ENCODE data around the gene LMTK2. TPM values are rescaled to one million over a fixed set of nuclear protein-coding genes. Genes with fewer than 3 reads are reported as not detected.

The LMTK2 gene
- total and polyA plus RNA-seq, 9 donors, result 5.3 to 8.0 (median 7.0) TPM

DNA sequence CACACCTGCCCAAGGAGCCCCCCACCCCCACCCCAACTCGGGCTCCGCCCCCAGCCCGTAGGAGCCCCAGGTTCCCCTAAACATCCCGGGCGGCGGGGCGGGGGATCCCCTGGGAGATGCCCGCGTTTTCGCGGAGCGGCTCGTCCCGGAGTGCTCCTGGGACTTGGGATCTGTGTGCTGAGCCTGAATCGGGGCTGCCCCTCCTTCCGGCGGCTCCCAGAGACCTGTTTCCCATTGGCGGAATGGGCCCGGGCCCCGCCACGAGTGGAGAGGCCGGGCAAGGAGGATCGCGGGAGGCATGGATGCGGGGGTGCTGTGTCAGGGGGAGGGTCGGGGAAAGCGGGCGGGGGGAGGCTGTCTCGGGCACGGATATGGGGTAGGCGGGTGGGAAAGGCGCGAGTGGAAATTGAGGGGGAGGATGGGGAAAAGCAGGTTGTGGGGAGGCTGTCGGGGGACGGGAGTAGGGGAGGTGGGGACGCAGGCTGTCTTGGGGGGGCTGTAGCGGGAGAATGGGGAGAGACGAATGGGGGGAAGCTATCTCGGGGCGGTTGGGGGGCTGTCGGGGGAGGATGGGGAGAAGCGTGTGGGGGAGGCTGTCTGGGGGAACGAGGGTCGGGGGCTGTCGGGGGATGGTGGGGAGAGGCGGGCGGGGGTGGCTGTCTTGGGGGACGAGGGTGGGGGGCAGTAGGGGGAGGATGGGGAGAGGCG, 104.0 kb downstream of the LMTK2 start:
- no peak for DNase-seq
- Histone ChIP-seq H3K9me3 (replicated peaks; ENCODE audit: control insufficient read depth, low read depth, low read length) (no peaks in the 10 kb centered on the region), H3K4me3 (ENCODE audit: low read length) (peak overlapping the region; percentile 24), H3K36me3 (ENCODE audit: control insufficient read depth, insufficient read depth, low read length) (peaks cover 11% of the 10 kb centered on the region), H3K4me1 (ENCODE audit: control insufficient read depth, insufficient read depth, low read length) (peaks cover 3% of the 10 kb centered on the region), H3K27ac (ENCODE audit: low read length) (no peak overlapping the region), H3K27me3 (ENCODE audit: control insufficient read depth, insufficient read depth, low read length) (peaks cover 5% of the 10 kb centered on the region)
- under 1% methylated on average over 25 of the region's 49 CpGs for WGBS (ENCODE audit: insufficient coverage)

DNA sequence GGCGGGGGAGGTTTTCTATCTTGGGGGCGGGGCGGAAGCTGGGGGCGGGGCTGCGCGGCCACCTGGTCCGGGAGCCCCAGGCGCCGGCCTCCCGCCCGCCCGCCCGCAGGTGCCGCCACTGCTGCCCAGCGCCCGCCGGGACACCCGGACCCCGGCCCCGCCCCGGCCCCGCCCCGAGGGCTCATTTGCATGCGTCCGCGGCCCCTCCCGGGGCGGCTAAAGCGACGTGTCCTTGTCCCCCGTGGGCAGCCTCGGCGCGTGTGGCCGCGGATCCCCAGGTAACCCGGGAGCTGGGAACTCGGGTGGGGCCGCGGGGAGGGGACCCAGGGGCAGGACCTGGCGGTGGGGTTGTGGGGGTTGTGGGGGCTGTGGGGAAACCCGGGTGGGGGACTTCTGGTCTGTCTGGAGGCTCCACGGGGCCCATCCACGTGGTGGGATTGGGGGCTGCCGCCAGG, 104.6 kb downstream of the LMTK2 start, which contains the start of gene BHLHA15:
BHLHA15 (plus strand) TSS at position 219 of the 455 bp plus-strand sequence. CDS start 871 bp downstream, outside the sequence.
- Histone ChIP-seq H3K36me3 (ENCODE audit: control insufficient read depth, insufficient read depth, low read length) (peaks cover 11% of the 10 kb centered on the region), H3K27ac (ENCODE audit: low read length) (no peak within 1 kb of the TSS), H3K27me3 (ENCODE audit: control insufficient read depth, insufficient read depth, low read length) (peaks cover 5% of the 10 kb centered on the region), H3K9me3 (replicated peaks; ENCODE audit: control insufficient read depth, low read depth, low read length) (no peaks in the 10 kb centered on the region), H3K4me1 (ENCODE audit: control insufficient read depth, insufficient read depth, low read length) (peaks cover 3% of the 10 kb centered on the region), H3K4me3 (ENCODE audit: low read length) (peak within 1 kb of the TSS; percentile 24)
- WGBS (ENCODE audit: insufficient coverage), result 3% methylated on average over 31 of the region's 45 CpGs
- no peak for DNase-seq

DNA sequence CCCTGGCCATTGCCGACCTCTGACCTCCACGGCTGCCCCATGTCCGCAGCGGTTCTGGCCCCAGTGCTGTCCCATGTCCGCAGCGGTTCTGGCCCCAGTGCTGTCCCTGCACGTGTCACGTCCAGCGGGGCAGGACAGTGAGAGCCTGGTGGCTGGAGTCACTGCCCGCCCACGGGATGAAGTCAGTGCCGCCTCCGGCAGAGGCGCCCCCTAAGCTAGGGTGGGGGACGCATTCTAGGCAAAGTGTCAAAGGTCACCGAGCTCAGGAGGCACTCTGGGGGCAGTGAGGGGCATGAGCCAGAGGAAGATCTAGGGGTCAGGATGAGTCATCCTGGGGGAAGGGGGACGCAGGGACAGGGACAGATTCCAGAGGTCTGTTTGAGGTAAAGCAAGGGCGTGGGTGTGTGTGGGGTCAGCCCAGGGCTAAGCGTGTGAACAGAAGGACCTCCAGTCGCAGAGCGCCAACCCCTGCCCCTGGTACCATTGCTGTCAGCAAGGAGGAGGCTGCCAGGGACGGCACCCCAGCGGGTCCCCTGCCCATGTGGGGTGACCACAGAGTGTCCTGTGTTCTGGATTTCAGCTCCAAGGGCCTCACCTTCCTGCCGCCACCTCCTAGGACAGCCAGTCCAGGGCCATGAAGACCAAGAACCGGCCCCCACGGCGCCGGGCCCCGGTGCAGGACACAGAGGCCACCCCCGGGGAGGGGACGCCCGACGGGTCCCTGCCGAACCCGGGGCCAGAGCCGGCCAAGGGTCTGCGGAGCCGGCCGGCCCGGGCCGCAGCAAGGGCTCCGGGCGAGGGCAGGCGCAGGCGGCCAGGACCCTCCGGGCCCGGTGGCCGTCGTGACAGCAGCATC, 105.2 kb downstream of the LMTK2 start:
- H3K4me3 ChIP-seq (ENCODE audit: low read length), result no peak overlapping the region
- no peak for DNase-seq

DNA sequence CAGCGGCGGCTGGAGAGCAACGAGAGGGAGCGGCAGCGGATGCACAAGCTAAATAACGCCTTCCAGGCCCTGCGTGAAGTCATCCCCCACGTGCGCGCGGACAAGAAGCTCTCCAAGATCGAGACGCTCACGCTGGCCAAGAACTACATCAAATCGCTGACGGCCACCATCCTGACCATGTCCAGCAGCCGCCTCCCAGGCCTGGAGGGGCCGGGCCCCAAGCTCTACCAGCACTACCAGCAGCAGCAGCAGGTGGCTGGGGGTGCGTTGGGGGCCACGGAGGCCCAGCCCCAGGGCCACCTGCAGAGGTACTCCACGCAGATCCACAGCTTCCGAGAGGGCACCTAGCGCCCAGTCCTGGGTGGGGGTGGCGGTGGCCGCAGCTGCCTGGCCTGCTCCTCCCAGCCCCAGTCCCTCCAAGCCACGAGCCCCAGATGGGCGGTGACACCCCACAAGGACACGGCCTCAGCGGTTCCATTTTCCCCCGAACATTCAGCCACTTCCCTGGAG, 105.9 kb downstream of the LMTK2 start:
- Histone ChIP-seq H3K4me1 (ENCODE audit: control insufficient read depth, insufficient read depth, low read length) (peaks cover 3% of the 10 kb centered on the region), H3K9me3 (replicated peaks; ENCODE audit: control insufficient read depth, low read depth, low read length) (no peaks in the 10 kb centered on the region), H3K4me3 (ENCODE audit: low read length) (no peak overlapping the region), H3K27ac (ENCODE audit: low read length) (no peak overlapping the region), H3K36me3 (ENCODE audit: control insufficient read depth, insufficient read depth, low read length) (peaks cover 9% of the 10 kb centered on the region), H3K27me3 (ENCODE audit: control insufficient read depth, insufficient read depth, low read length) (peaks cover 5% of the 10 kb centered on the region)
- DNase-seq, result no peak
- 86% methylated on average over 29 of the region's 30 CpGs for WGBS (ENCODE audit: insufficient coverage)

More for the DNA sequence above, 105.2 kb downstream of the LMTK2 start:
- H3K27ac ChIP-seq (ENCODE audit: low read length), result no peak overlapping the region
- 78% methylated on average over 48 of the region's 49 CpGs for WGBS (ENCODE audit: insufficient coverage)
- peaks cover 7% of the 10 kb centered on the region for H3K36me3 ChIP-seq (ENCODE audit: control insufficient read depth, insufficient read depth, low read length)
- no peaks in the 10 kb centered on the region for H3K9me3 ChIP-seq (replicated peaks; ENCODE audit: control insufficient read depth, low read depth, low read length)
- peaks cover 3% of the 10 kb centered on the region for H3K4me1 ChIP-seq (ENCODE audit: control insufficient read depth, insufficient read depth, low read length)
- H3K27me3 ChIP-seq (ENCODE audit: control insufficient read depth, insufficient read depth, low read length), result peaks cover 5% of the 10 kb centered on the region

DNA sequence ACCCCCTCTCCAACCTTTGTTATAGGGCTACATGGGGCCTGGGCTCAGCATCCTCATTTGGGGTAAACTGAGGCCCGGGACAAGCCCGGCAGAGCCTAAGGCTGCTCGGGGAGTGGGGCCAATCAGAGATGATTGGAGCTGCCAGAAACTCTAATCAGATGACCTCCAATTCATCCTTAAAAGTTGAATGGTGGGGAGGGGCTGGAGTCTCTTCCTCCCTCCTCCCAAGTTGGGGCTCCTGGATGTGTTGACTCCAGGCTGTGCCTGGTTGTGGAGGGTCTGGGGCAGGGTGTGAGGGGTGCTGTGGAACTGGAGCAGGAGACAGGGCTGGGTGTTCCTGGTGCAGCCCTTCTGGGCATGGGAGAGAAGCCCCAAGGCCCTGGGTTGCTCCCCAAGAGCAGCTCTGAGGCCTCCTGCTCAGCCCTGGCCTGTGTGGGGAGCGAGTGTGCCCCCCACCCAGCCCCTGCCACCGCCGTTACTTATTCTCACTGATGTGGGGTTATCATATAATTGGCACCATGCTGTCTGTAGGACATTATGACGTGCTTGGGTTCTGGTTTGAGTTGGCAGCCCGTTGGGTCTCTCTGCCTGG, 106.7 kb downstream of the LMTK2 start:
- Histone ChIP-seq H3K9me3 (replicated peaks; ENCODE audit: control insufficient read depth, low read depth, low read length) (no peaks in the 10 kb centered on the region), H3K27me3 (ENCODE audit: control insufficient read depth, insufficient read depth, low read length) (peaks cover 5% of the 10 kb centered on the region), H3K36me3 (ENCODE audit: control insufficient read depth, insufficient read depth, low read length) (peaks cover 11% of the 10 kb centered on the region), H3K27ac (ENCODE audit: low read length) (no peak overlapping the region), H3K4me1 (ENCODE audit: control insufficient read depth, insufficient read depth, low read length) (peaks cover 7% of the 10 kb centered on the region), H3K4me3 (ENCODE audit: low read length) (no peak overlapping the region)
- no peak for DNase-seq
- 84% methylated on average over 4 of the region's 8 CpGs for WGBS (ENCODE audit: insufficient coverage)

DNA sequence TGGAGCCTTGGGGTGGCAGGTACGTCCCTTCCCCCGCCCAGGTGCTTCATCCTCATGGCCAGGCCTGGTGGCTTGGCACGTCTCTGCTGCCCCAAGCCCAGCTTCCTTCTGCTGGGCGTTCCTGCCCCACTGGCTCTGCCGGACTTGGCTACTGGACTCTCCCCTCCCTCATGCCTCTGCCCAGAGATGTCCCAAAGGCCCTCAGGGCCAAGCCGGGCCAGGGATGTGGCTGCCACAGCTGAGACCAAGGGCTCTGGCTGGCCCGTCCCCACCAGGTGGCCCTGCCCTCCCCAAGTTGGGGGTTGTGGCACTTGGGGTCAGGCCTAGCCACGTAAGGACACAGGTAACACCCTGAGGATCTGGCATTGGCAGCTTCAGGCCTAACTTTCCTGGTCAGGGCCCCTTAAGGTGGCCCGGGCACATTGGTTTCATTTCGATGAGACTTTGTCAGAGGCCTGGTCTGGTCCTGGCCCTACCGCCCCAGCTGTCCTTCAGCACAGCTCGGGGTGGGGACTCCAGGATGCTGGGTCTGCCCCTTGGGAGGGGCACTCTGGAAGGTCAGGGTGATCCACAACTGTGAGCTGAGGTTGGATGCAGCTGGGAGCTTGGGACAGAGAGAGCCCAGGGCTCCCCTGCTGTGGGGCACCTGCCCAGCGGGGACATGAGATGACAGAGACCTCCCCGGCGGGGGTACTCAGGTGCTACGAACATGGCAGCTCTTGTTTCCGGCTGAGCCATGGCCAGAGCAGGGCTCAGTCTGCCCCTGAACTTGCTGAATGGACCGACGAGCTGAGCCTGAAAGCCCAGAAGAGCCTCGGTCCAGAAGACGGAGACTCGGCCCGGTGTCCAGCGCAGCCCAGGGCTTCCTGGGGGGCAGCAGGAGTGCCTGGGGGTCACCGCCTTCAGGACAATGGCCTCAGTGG, 107.5 kb downstream of the LMTK2 start:
- Histone ChIP-seq H3K9me3 (replicated peaks; ENCODE audit: control insufficient read depth, low read depth, low read length) (no peaks in the 10 kb centered on the region), H3K27ac (ENCODE audit: low read length) (no peak overlapping the region), H3K36me3 (ENCODE audit: control insufficient read depth, insufficient read depth, low read length) (peaks cover 11% of the 10 kb centered on the region), H3K27me3 (ENCODE audit: control insufficient read depth, insufficient read depth, low read length) (peaks cover 5% of the 10 kb centered on the region), H3K4me3 (ENCODE audit: low read length) (no peak overlapping the region), H3K4me1 (ENCODE audit: control insufficient read depth, insufficient read depth, low read length) (peaks cover 7% of the 10 kb centered on the region)
- DNase-seq, result no peak
- WGBS (ENCODE audit: insufficient coverage), result 81% methylated on average over 25 of the region's 25 CpGs

DNA sequence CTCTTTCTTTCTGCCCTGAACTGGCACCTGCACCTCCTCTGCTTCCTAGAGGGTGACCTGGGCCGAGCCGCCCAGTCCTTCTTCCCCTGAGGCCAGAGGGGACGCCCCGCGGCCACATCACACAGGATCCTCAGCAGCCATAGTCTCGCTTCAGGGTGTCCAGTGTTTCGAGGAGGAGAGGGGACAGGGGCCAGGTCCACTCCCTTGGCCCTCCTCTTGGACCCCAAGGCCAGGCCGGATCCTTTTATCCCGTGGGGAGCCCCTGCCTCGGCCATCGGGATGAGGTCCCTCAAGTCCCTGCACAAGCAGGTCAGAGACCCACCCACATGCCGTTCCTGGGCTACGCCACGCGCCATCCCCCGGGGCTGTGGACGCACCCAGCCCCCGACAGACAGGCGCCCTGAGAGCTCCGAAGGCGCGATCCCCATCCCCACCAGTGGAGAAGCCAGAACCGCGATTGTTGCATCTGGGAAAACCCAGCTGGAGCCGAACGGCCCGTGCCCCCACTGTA, 108.2 kb downstream of the LMTK2 start:
- peaks cover 11% of the 10 kb centered on the region for H3K36me3 ChIP-seq (ENCODE audit: control insufficient read depth, insufficient read depth, low read length)
- 81% methylated on average over 16 of the region's 27 CpGs for WGBS (ENCODE audit: insufficient coverage)
- no peak overlapping the region for H3K4me3 ChIP-seq (ENCODE audit: low read length)
- H3K4me1 ChIP-seq (ENCODE audit: control insufficient read depth, insufficient read depth, low read length), result peaks cover 7% of the 10 kb centered on the region
- DNase-seq, result no peak
- H3K27me3 ChIP-seq (ENCODE audit: control insufficient read depth, insufficient read depth, low read length), result peaks cover 5% of the 10 kb centered on the region
- H3K27ac ChIP-seq (ENCODE audit: low read length), result no peak overlapping the region
- H3K9me3 ChIP-seq (replicated peaks; ENCODE audit: control insufficient read depth, low read depth, low read length), result no peaks in the 10 kb centered on the region

DNA sequence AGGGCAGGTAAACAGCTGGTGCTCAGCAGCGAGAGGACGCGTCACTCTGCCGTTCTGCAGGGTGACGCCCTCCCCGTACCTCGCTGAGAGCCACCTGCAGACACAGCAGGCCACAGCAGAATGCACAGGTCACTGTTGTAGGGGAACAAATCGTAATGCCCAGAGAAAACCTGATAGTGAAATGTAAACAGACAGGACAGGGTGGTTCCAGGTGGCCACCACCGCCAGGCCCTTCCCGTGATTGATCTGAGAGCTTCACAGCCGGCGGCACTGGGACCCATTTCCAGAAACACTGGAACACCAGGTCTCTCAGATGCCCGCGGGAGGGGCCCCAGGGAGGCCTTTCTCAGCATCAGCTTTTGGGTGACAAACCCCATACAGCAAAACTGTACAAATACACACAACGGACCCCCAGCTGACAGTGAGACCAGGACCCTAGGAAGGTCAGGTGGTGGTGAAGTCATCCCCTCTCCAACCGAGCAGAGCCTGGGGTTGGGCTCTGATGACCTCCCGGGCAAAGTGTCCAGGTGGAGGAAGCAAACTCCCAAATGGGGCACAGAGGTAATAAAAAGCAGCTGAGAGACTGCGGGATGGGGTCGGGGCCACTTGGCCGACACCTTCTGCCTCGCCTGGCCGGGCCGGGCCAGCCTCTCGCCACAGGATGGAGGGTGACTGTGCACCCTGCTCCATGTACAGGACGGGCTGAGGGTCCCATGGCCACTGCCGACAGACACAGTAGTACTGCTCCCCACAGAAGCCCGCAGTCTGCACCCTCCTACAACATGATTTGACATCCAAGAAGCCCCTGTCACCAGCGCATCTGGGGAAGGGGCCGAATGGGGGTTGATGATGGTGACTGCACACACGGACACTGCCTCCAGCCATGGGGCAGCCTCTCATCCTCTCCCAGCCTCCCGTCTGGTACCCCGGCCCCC, 109.2 kb downstream of the LMTK2 start:
- Histone ChIP-seq H3K9me3 (replicated peaks; ENCODE audit: control insufficient read depth, low read depth, low read length) (no peaks in the 10 kb centered on the region), H3K4me3 (ENCODE audit: low read length) (no peak overlapping the region), H3K4me1 (ENCODE audit: control insufficient read depth, insufficient read depth, low read length) (peaks cover 4% of the 10 kb centered on the region), H3K27ac (ENCODE audit: low read length) (no peak overlapping the region), H3K36me3 (ENCODE audit: control insufficient read depth, insufficient read depth, low read length) (peaks cover 11% of the 10 kb centered on the region), H3K27me3 (ENCODE audit: control insufficient read depth, insufficient read depth, low read length) (peaks cover 3% of the 10 kb centered on the region)
- no peak for DNase-seq
- WGBS (ENCODE audit: insufficient coverage), result 72% methylated on average over 22 of the region's 32 CpGs

All from muscle of leg (tissue), 11 donors.